CD4-positive, alpha-beta T cell treated with Interferon gamma for 1 hour (primary cell): Measurements from ENCODE around the gene METTL21C.

Source experiments
- DNase-seq: peaks from one replicate; pipeline ENCODE4 v3.0.0-alpha.2; 2020

Gene METTL21C

GRCh38 chr13:102657630-102658029 is 37.2 kb downstream of the METTL21C start:
- DNase-seq, result no peak

- no peak for DNase-seq
These were observed 40.1 kb downstream of the METTL21C start for GRCh38 chr13:102654756-102655155.

GRCh38 chr13:102651892-102652291 is 43.0 kb downstream of the METTL21C start:
- no peak for DNase-seq

GRCh38 chr13:102651392-102651791 is 43.5 kb downstream of the METTL21C start:
- DNase-seq, result no peak

- DNase-seq, result no peak
These were observed 44.4 kb downstream of the METTL21C start for GRCh38 chr13:102650444-102650843.

- no peak for DNase-seq
These were observed 46.8 kb downstream of the METTL21C start for GRCh38 chr13:102648046-102648445.

- no peak for DNase-seq
These were observed 49.1 kb downstream of the METTL21C start for GRCh38 chr13:102645701-102646100.

GRCh38 chr13:102643656-102644055 is 51.2 kb downstream of the METTL21C start:
- DNase-seq, result no peak

- DNase-seq, result no peak
These were observed 52.4 kb downstream of the METTL21C start for GRCh38 chr13:102642475-102642874.

- DNase-seq, result no peak
These were observed 52.8 kb downstream of the METTL21C start for GRCh38 chr13:102642029-102642428.

- no peak for DNase-seq
These were observed 56.1 kb downstream of the METTL21C start for GRCh38 chr13:102638741-102639140.
